NCI-H187 (cell line): Measurements from ENCODE around the gene PLA2G1B.
"Not testable (repeated sequence)": the region's sequence is repeated elsewhere in the genome, so short reads cannot be mapped to it uniquely, and the experiment has no call there.

Experiments
- DNase-seq, 2 experiments: peaks; one replicate each; lab custom pipeline; 2025; lab: John Stamatoyannopoulos, UW

Gene PLA2G1B

DNA sequence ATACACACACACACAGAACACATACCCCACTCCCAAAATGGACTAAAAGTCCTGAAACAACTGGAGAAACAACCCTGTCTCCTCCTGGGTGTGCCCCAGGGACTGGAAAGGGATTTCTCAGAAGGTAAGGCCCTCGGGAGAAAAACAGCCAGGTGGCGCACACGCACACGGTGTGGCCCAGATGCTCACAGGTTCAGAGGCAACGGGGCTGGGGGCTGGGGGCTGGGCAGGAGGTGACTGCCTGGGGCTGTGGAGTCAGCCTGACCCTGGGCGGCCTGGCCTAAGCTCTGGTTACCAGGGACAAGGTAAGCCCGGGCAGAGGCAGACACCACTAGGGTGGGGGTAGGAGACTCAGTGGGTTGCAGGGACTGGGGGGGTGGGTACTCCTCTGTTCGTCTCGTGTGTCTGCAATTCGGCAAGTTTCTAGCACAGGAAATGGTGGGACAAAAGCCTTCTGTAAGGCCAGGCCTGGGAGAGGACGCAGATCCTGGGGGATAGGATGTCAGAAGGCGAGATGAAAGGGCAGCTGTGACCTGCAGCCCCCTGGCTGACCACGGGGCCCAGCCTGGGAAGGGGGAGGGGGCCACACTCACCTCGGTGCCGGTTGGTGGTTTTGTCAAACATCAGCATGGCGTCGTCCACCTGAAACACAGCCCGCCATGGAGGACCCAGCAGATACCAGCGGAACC, 31.0 kb upstream of the PLA2G1B start:
- DNase-seq: no peak

GRCh38 chr12:120357104-120357503, 29.5 kb upstream of the PLA2G1B start:
- no peak for DNase-seq

DNA sequence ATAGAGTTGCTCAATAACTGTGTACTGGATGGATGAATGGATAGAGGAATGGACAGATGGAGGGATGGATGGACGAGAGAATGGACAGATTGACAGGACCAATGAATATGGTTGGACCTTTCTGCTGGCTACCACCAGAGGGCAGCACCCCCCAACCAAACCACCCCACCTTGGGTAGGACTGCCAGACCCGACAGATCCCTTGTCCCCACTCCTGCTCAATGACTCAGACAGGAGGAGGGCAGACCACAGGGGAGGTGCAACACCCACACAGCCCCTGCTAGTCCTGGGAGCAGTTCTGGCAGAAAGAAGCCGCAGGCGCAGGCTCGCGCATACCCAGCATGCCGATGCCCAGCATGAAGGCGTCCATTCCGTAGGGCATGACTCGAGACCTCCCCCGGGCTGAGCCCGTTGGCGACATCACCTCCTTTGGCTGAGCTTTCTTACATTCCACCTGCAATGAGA, 29.0 kb upstream of the PLA2G1B start:
- peak; percentile 57 to 60 for DNase-seq

DNA sequence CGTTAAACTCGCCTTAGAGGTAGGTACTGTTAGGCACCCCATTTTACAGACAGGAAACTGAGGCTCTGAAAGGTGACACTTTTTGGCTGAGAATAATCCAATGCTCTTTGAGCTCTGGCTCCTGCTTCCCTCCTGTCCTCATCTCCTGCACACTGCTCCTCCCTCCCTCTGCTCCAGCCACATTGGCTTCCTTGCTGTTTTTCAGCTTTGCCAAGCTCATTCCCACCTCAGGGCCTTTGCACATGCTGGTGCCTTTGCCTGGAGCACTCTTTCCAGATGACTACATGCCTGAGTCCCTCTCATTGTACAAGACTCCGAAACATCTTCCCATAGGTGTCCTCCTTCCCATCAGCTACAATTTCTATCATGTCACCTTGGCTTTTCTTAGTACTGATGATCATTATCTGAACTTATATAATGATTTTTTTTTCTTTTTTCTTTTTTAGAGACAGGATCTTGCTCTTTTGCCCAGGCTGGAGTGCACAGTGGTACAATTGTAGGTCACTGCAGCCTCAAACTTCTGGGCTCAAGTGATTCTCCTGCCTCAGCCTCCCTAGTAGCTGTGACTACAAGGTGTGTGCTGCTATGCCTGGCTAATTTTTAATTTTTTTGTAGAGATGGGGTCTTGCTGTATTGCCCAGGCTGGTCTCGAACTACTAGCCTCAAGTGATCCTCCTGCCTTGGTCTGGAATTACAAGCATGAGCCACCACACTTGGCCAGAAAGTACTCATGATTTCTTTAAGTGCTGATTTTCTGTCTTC, 26.2 kb upstream of the PLA2G1B start:
- DNase-seq: no peak

- DNase-seq: no peak
These were observed 25.6 kb upstream of the PLA2G1B start for GRCh38 chr12:120353136-120353535.

DNA sequence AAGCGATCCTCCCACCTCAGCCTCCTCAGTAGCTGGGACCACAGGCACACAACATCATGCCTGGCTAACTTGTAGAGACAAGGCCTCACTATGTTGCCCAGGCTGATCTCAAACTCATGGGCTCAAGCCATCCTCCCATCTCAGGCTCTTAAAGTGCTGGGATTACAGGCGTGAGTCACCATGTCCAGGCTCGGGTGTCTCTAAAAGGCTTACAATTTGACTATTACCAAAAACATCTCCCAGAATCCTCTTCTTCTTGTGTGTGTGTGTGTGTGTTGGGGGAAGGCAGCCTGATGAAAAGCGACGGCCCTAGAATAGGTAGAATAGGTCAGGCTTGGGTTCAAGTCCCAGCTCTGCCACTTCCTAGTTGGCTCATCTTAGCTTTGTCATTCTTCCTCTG, 24.5 kb upstream of the PLA2G1B start:
- DNase-seq: no peak

- DNase-seq: no peak
These were observed 23.2 kb upstream of the PLA2G1B start for GRCh38 chr12:120350576-120351350.

GRCh38 chr12:120347766-120348165, 20.2 kb upstream of the PLA2G1B start:
- DNase-seq: no peak

- DNase-seq: no peak
These were observed 19.1 kb upstream of the PLA2G1B start for GRCh38 chr12:120346681-120347080.

GRCh38 chr12:120346031-120346430, 18.5 kb upstream of the PLA2G1B start:
- DNase-seq: no peak

DNA sequence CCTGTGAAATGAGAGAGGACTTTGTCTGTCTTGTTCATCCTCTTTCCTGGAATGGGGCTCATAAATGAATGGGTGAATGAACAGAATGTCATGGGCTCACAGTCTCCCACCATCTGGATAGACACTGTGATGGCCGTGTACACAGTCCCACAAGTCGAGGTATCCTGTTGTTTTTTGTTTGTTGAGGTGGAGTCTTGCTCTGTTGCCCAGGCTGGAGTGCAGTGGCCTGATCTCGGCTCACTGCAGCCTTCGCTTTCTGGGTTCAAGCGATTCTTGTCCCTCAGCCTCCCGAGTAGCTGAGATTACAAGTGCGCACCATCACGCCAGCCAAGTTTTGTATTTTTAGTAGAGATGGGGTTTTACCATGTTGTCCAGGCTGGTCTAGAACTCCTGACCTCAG, 16.1 kb upstream of the PLA2G1B start:
- no peak for DNase-seq

- no peak for DNase-seq
These were observed 15.5 kb upstream of the PLA2G1B start for GRCh38 chr12:120343039-120343537.

DNA sequence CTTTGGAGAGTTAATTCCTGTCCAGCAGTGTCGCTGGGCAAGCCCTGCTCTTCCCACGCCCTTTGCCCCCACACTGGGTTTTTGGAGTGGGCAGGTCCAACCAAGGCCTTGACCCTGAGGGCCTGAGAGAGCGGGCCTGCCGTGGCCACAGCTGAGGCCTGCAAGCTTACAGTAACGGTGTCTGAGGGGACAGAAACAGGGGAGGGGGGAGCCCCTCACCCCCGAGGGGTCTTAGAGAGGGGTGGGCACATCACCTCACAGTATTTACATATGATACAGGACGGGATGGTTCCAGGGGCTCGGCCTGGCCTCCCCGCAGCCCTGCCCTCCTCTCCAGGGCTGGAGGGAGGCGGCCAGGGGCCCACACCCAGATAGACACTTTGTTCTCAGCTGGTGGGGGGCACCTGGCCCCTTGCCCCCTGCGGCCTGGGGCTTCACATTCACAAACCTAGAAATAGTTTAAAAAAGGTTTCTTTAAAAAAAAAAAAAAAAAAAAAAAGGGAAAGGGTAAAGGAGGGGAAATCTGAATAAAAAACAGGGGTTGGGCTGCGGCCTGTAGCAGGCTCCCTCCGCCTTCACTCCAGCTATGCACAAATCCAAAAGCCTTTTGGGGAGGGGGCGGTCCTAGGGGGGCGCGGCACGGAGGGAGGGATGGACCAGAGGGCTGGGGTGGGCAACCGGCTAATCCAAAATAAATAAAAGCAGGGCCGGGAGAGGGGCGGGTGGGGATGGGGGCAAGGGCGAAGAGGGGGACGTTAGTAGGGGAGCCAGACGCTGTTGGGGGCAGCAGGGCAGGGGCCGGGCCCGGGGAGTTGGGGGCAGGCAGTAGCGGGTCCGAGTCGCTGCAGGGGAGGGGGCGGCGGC, 14.8 kb upstream of the PLA2G1B start:
- no peak for DNase-seq

DNA sequence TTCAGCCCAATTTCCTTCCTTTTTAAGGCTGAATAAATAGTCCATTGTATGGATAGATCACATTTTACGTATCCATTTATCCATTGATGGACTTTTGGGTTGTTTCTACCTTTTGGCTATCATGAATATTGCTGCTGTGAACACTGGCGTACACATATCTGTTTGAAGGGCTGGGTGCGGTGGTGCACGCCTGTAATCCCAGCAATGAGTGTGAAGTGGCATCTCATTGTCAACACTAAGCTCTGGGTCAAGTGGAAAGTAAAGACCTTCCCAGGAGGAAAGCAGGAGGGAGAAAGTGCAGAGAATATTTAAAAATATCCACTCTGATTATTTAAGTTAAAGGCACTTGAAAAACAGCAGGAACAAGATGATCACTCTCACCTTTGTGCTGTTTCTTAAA, 11.7 kb upstream of the PLA2G1B start:
- no peak for DNase-seq

- no peak for DNase-seq
These were observed 10.2 kb upstream of the PLA2G1B start for GRCh38 chr12:120337730-120338129.

GRCh38 chr12:120336392-120336791, 8.8 kb upstream of the PLA2G1B start:
- DNase-seq: not testable (repeated sequence)

- DNase-seq: peak in 1 of 2 experiments; percentile 13
These were observed 7.9 kb upstream of the PLA2G1B start for GRCh38 chr12:120335447-120335846.

DNA sequence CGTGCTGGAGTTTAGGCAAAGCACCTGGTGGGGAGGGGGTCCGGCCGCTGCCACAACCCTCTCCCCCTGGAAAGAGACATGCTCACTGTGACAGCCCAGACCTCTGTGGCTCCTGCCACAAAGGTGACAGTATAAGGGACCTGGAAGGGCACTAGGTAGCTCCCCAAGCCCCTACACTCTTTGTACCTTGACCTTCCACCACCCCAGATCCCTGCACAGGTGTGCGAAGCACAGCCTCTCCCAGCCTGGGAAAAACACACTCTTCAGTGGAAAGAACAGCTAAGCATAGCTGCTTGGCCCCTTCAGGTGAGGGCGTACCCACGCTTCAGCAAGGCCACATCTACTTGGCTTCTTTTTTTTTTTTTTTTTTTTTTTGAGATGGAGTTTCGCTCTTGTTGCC, 4.9 kb upstream of the PLA2G1B start:
- no peak for DNase-seq

DNA sequence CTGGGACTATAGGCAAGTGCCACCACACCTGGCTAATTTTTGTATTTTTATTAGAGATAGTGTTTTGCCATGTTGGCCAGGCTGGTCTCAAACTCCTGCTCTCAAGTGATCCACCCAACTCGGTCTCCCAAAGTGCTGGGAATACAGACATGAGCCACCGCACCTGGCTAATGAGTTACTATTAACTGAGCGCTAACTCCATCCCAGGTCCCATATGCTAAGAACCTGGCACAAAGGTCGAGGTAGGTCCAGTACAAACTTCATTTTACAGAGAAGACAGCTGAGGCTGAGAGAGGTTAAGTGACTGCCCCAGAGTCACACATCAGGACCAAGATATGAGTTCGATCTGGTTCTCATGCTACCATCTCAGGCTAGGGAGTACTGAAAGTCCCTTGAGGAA, 4.5 kb upstream of the PLA2G1B start:
- no peak for DNase-seq

GRCh38 chr12:120331390-120331789, 3.8 kb upstream of the PLA2G1B start:
- no peak for DNase-seq

- no peak for DNase-seq
These were observed 649 bp upstream of the PLA2G1B start for GRCh38 chr12:120328228-120328627.
